ENCODE results near the gene AIMP2.

DNA sequence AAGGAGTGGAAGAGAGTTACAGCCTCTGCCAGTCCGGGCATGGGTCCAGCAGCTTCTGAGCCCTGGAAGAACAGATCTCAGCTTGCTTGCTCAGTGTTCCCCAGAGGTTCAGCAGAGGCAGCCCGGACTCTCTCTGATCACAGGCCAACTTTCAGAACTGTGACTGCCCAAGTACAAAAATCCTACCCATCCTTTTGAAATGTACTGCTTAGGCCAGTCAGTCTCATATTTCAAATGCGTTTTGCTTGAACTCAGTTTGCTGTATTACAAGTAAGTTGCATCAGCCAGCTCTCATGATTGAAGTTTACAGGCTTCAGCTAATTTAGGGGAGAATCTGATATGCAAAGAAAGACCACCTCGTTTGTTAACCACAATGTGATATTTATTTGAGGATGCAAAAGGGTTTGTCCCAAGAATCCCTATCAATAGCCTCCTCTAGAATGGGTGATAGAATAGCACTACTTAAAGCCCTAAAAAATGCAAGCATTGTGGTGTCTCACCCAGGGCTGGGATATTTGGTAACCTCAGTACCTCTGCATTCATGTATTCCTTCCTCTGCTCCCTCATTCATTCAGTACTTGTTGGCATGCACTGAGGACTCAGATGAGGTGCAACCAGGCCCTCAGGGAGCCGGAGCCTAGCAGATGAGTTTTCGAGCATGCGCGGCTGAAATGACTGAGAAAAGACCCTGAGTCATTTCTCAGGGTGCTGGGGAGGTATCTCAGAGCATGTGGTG is 7.0 kb downstream of the AIMP2 start:
- TF ChIP-seq CTCF (IDR thresholded peaks at IDR 0.05; ENCODE audit: extremely low read depth in 1 of 2, insufficient read depth in 1 of 2, low read depth in 1 of 2, low read length in 2 of 2) (no peak), JUN (IDR thresholded peaks at IDR 0.05; ENCODE audit: borderline replicate concordance, insufficient read depth, insufficient read length, low read depth) (no peak)

Data from endothelial cell of umbilical vein (primary cell).